Smooth muscle cell (in vitro differentiated cells): ENCODE data around the gene INHBE. TPM values are rescaled to one million over a fixed set of nuclear protein-coding genes. Genes with fewer than 3 reads are reported as not detected.

ENCODE experiments used
- DNase-seq: peaks from one replicate; lab custom pipeline; 2025; ENCODE audit not compliant: unreplicated experiment; lab: John Stamatoyannopoulos, UW
- H2AFZ ChIP-seq: fragments of 200-600 bp; sonication (generic); 2 replicates; pipeline ENCODE4 v1.6.0; 2016; ENCODE audit warnings: antibody characterized with exemption, low read depth, mild to moderate bottlenecking
- H3F3A ChIP-seq: fragments of 200-600 bp; sonication (generic); 2 replicates; pipeline ENCODE4 v1.6.0; 2017; ENCODE audit warnings: antibody characterized with exemption, low read depth
- H3K27ac ChIP-seq: fragments of 200-600 bp; sonication (generic); 2 replicates; pipeline ENCODE4 v1.5.1; 2016; ENCODE audit warnings: low read depth, mild to moderate bottlenecking
- H3K27me3 ChIP-seq: fragments of 200-600 bp; sonication (generic); 2 replicates; pipeline ENCODE4 v1.6.1; 2016; ENCODE audit warnings: low read depth, mild to moderate bottlenecking
- H3K36me3 ChIP-seq: fragments of 200-600 bp; sonication (generic); 2 replicates; pipeline ENCODE4 v1.5.1; 2016; ENCODE audit warnings: low read depth
- H3K4me1 ChIP-seq: fragments of 200-600 bp; sonication (generic); 2 replicates; pipeline ENCODE4 v1.5.1; 2016; ENCODE audit warnings: low read depth
- H3K4me2 ChIP-seq: fragments of 200-600 bp; sonication (generic); 2 replicates; pipeline ENCODE4 v1.6.0; 2016; ENCODE audit warnings: mild to moderate bottlenecking
- H3K4me3 ChIP-seq: fragments of 200-600 bp; sonication (generic); 2 replicates; pipeline ENCODE4 v1.5.1; 2016; ENCODE audit warnings: mild to moderate bottlenecking
- H3K79me2 ChIP-seq: fragments of 200-600 bp; sonication (generic); 2 replicates; pipeline ENCODE4 v1.6.0; 2016; ENCODE audit warnings: low read depth, mild to moderate bottlenecking
- H3K9ac ChIP-seq: fragments of 200-600 bp; sonication (generic); 2 replicates; pipeline ENCODE4 v1.6.0; 2016; ENCODE audit warnings: low read depth
- H3K9me3 ChIP-seq: fragments of 200-600 bp; sonication (generic); replicated peaks from 2 replicates; pipeline ENCODE4 v1.5.1; 2016; ENCODE audit warnings: low read depth
- H4K20me1 ChIP-seq: fragments of 200-600 bp; sonication (generic); 2 replicates; pipeline ENCODE4 v1.6.0; 2016; ENCODE audit warnings: low read depth
- WGBS: methylation state at CpG from one replicate; pipeline ENCODE4 v1.1.7; 2016; ENCODE audit warnings: low lambda C conversion rate; 5-methylcytosine and 5-hydroxymethylcytosine counted together
- polyA plus RNA-seq: library from polyadenylated mRNA; unstranded; fragments of >200 nt; fragmentation: Nextera tagmentation; extraction: Ambion mirVana; gene quantifications from 2 replicates; pipeline ENCODE4 v1.2.1, GENCODE V29; 2016
- total RNA-seq: library from RNA; depleted of rRNA; stranded (reverse); fragments of >200 nt; gene quantifications from 2 replicates; pipeline ENCODE4 v1.2.3, GENCODE V29; 2014
- TF ChIP-seq, protein P1 (sequence below): fragments of 200-600 bp; sonication (generic); IDR thresholded peaks from 2 replicates; pipeline ENCODE4 v1.5.1; 2017; ENCODE audit warnings: borderline replicate concordance, mild to moderate bottlenecking, antibody characterized with exemption; ENCODE audit not compliant: insufficient read depth, poor library complexity, severe bottlenecking

Gene INHBE
- total and polyA plus RNA-seq, 2 experiments from 2014 or later = 2.1 to 11.5 TPM

DNA sequence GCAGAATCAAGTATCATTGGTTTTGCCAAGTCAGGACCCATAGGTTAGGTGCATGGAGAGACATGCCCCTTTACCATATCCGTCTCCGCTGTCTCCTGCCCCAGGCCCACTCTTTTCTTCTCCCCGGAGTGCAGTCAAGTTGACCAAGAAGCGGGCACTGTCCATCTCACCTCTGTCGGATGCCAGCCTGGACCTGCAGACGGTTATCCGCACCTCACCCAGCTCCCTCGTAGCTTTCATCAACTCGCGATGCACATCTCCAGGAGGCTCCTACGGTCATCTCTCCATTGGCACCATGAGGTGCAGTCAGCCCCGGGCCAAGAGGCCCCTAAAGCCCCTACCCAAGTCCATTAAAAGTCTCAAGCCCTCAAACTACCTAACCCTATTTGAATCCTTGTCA is 9.5 kb downstream of the INHBE start:
- H3K36me3 ChIP-seq = no peaks in the 10 kb centered on the region
- WGBS = 99% methylated on average over 12 of the region's 12 CpGs
- no peak overlapping the region for H2AFZ ChIP-seq

DNA sequence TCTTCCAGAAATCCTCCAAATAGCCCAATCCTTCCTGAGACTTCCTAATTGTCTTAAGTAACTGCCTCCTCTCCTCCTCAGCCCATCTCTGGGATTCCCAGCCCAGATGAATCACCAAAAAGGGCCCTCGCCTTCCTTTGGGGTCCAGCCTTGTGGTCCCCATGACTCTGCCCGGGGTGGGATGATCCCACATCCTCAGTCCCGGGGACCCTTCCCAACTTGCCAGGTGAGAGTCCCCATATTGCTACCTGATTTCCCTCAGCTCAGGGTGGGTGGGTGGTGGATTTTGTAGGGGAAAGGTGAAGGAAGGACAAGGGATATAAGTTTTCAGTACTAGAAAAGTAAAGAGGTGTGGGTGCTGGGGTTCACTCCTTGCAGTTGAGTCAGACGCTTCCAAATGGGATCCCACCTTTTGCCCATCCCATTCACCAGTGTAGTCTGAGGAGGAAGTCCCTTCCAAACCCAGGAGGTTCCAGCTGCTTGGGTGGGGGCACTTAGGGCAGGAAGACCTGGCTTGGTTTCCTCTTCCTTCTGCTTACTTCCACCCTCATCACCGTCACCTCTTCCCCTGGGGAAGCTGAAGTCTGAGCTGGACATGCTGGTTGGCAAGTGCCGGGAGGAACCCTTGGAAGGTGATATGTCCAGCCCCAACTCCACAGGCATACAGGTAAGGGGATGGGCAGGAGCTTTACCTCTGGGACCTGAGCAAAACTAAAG is 10.1 kb downstream of the INHBE start:
- H3K36me3 ChIP-seq = no peaks in the 10 kb centered on the region
- no peak overlapping the region for H3K4me2 ChIP-seq
- peaks cover 8% of the 10 kb centered on the region for H3K4me1 ChIP-seq
- WGBS = 90% methylated on average over 6 of the region's 6 CpGs
- H3K27me3 ChIP-seq = no peaks in the 10 kb centered on the region
- no peak overlapping the region for H3K27ac ChIP-seq
- H3K4me3 ChIP-seq = no peak overlapping the region
- DNase-seq = no peak
- no peaks in the 10 kb centered on the region for H3K9me3 ChIP-seq
- H3K79me2 ChIP-seq = no peaks in the 10 kb centered on the region
- no peak overlapping the region for H3K9ac ChIP-seq
- H4K20me1 ChIP-seq = no peaks in the 10 kb centered on the region
- TF ChIP-seq, protein P1, sequence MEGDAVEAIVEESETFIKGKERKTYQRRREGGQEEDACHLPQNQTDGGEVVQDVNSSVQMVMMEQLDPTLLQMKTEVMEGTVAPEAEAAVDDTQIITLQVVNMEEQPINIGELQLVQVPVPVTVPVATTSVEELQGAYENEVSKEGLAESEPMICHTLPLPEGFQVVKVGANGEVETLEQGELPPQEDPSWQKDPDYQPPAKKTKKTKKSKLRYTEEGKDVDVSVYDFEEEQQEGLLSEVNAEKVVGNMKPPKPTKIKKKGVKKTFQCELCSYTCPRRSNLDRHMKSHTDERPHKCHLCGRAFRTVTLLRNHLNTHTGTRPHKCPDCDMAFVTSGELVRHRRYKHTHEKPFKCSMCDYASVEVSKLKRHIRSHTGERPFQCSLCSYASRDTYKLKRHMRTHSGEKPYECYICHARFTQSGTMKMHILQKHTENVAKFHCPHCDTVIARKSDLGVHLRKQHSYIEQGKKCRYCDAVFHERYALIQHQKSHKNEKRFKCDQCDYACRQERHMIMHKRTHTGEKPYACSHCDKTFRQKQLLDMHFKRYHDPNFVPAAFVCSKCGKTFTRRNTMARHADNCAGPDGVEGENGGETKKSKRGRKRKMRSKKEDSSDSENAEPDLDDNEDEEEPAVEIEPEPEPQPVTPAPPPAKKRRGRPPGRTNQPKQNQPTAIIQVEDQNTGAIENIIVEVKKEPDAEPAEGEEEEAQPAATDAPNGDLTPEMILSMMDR = no peak
- H3F3A ChIP-seq = peaks cover 8% of the 10 kb centered on the region
- no peak overlapping the region for H2AFZ ChIP-seq

More for the DNA sequence above, 9.5 kb downstream of the INHBE start:
- Histone ChIP-seq H3K79me2 (no peaks in the 10 kb centered on the region), H3F3A (peaks cover 10% of the 10 kb centered on the region), H3K9me3 (no peaks in the 10 kb centered on the region), H3K27ac (no peak overlapping the region), H3K4me3 (no peak overlapping the region), H3K4me2 (no peak overlapping the region), H3K4me1 (peaks cover 11% of the 10 kb centered on the region), H4K20me1 (no peaks in the 10 kb centered on the region), H3K9ac (no peak overlapping the region), H3K27me3 (no peaks in the 10 kb centered on the region)
- DNase-seq = no peak
- TF ChIP-seq, protein P1 = no peak

DNA sequence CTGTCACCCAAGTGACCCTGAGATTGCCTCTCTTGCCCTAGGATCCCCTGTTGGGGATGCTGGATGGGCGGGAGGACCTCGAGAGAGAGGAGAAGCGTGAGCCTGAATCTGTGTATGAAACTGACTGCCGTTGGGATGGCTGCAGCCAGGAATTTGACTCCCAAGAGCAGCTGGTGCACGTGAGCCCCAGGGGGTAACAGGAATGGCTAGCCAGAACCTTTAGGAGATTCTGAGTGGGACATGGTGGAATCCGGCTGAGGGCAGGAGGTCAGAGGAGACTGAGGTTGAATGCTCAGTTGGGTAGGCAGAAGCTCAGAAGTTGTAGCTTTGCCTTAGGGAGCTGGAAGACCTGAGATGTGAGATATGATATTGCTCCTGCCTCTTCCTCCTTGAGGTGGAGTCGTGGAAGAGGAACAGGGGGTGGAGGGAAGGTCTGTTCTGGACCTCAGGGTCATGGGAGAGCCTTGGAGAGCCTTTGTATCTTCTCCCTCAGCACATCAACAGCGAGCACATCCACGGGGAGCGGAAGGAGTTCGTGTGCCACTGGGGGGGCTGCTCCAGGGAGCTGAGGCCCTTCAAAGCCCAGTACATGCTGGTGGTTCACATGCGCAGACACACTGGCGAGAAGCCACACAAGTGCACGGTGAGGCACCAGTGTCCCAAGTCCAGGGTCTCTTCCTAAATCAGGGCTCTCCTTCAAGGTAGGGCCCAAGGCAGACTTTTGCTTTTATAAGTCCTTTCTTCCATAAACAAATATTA is 10.8 kb downstream of the INHBE start:
- Histone ChIP-seq H3K4me3 (no peak overlapping the region), H3F3A (peaks cover under 1% of the 10 kb centered on the region), H4K20me1 (no peaks in the 10 kb centered on the region), H3K79me2 (no peaks in the 10 kb centered on the region), H3K9me3 (no peaks in the 10 kb centered on the region), H3K36me3 (no peaks in the 10 kb centered on the region), H3K9ac (no peak overlapping the region), H3K27me3 (no peaks in the 10 kb centered on the region), H2AFZ (no peak overlapping the region), H3K4me2 (no peak overlapping the region), H3K27ac (no peak overlapping the region), H3K4me1 (peaks cover under 1% of the 10 kb centered on the region)
- no peak for DNase-seq
- 84% methylated on average over 14 of the region's 14 CpGs for WGBS
- TF ChIP-seq, protein P1 = no peak
